HEK293 (cell line): ENCODE data around the gene ZSWIM6.

Source experiments
- CTCF ChIA-PET: fragments of 350-600 bp; formaldehyde crosslinking; extraction: SDS; loops from one replicate; lab custom pipeline; 2021; ENCODE audit warnings: antibody characterized with exemption; lab: Yijun Ruan, JAX
- POLR2A ChIA-PET: fragments of 300-600 bp; formaldehyde crosslinking; extraction: SDS; loops from one replicate; lab custom pipeline; 2020; ENCODE audit warnings: antibody characterized with exemption, inconsistent platforms; lab: Yijun Ruan, JAX
- H3K27ac ChIP-seq: fragments of 200-500 bp; sonication (Bioruptor generic); 2 replicates; pipeline ENCODE4 v1.5.1; 2014; ENCODE audit warnings: low read depth, low read length, control low read depth, inconsistent platforms; ENCODE audit errors: extremely low read depth
- H3K36me3 ChIP-seq, 2 experiments: fragments of 200-500 bp in 1 of 2; sonication (Bioruptor generic) in 1 of 2; 1 replicate in 1 of 2; 2 replicates in 1 of 2; pipeline ENCODE4 v1.5.1; 2014 to 2017; ENCODE audit warnings: inconsistent platforms in 2 of 2, low read length in 2 of 2; ENCODE audit not compliant: control insufficient read depth in 2 of 2, insufficient read depth in 1 of 2
- H3K4me1 ChIP-seq: fragments of 200-500 bp; sonication (Bioruptor generic); 2 replicates; pipeline ENCODE4 v1.5.1; 2014; ENCODE audit warnings: mild to moderate bottlenecking, low read length, inconsistent platforms; ENCODE audit not compliant: control insufficient read depth, insufficient read depth
- H3K4me3 ChIP-seq: 2 replicates; pipeline ENCODE4 v1.5.1; 2011; ENCODE audit warnings: low read depth, mild to moderate bottlenecking, control low read depth, low read length, moderate library complexity
- H3K9me3 ChIP-seq: fragments of 200-500 bp; sonication (Bioruptor generic); 2 replicates; pipeline ENCODE4 v1.5.1; 2014; ENCODE audit warnings: low read depth, low read length, inconsistent platforms; ENCODE audit not compliant: control insufficient read depth, insufficient read depth
- FEZF1 ChIP-seq: fragments of 450-650 bp; formaldehyde crosslinking; IDR thresholded peaks from 2 replicates; pipeline ENCODE4 v1.5.1; 2016; ENCODE audit warnings: missing biosample characterization, missing genetic modification characterization
- KLF7 ChIP-seq: fragments of 450-650 bp; formaldehyde crosslinking; IDR thresholded peaks from 2 replicates; pipeline ENCODE4 v1.5.1; 2016; ENCODE audit warnings: missing biosample characterization, missing genetic modification characterization, borderline replicate concordance
- OSR2 ChIP-seq: fragments of 450-650 bp; formaldehyde crosslinking; IDR thresholded peaks from 2 replicates; pipeline ENCODE4 v1.5.1; 2016; ENCODE audit warnings: missing biosample characterization, missing genetic modification characterization
- ZBTB44 ChIP-seq: fragments of 450-650 bp; IDR thresholded peaks from 2 replicates; pipeline ENCODE4 v1.5.1; 2018; ENCODE audit warnings: missing biosample characterization, mild to moderate bottlenecking, missing genetic modification characterization
- ZNF112 ChIP-seq: fragments of 450-650 bp; formaldehyde crosslinking; IDR thresholded peaks from 2 replicates; pipeline ENCODE4 v1.5.0; 2017; ENCODE audit warnings: missing biosample characterization, missing genetic modification characterization
- ZNF223 ChIP-seq: fragments of 450-650 bp; formaldehyde crosslinking; IDR thresholded peaks from 2 replicates; pipeline ENCODE4 v1.5.1; 2016; ENCODE audit warnings: missing biosample characterization, missing genetic modification characterization
- ZNF23 ChIP-seq: fragments of 450-650 bp; formaldehyde crosslinking; IDR thresholded peaks from 2 replicates; pipeline ENCODE4 v1.5.1; 2016; ENCODE audit warnings: missing biosample characterization, missing genetic modification characterization, borderline replicate concordance
- ZNF518A ChIP-seq: fragments of 450-650 bp; formaldehyde crosslinking; conservative IDR thresholded peaks from 2 replicates; pipeline ENCODE4 v1.5.1; 2016; ENCODE audit warnings: low read depth, missing biosample characterization, missing genetic modification characterization
- ZNF558 ChIP-seq: fragments of 450-650 bp; formaldehyde crosslinking; IDR thresholded peaks from 2 replicates; pipeline ENCODE4 v1.5.1; 2016; ENCODE audit warnings: missing biosample characterization, missing genetic modification characterization
- ZNF560 ChIP-seq: fragments of 450-650 bp; formaldehyde crosslinking; IDR thresholded peaks from 2 replicates; pipeline ENCODE4 v1.5.1; 2017; ENCODE audit warnings: missing biosample characterization, missing genetic modification characterization, borderline replicate concordance
- ZNF580 ChIP-seq: fragments of 450-650 bp; formaldehyde crosslinking; IDR thresholded peaks from 2 replicates; pipeline ENCODE4 v1.5.1; 2016; ENCODE audit warnings: missing biosample characterization, missing genetic modification characterization
- ZNF596 ChIP-seq: fragments of 450-650 bp; IDR thresholded peaks from 2 replicates; pipeline ENCODE4 v1.5.0; 2018; ENCODE audit warnings: missing biosample characterization, mild to moderate bottlenecking, missing genetic modification characterization, moderate library complexity
- ZNF600 ChIP-seq: fragments of 450-650 bp; formaldehyde crosslinking; IDR thresholded peaks from 2 replicates; pipeline ENCODE4 v1.5.1; 2016; ENCODE audit warnings: missing biosample characterization, missing genetic modification characterization
- ZNF626 ChIP-seq: fragments of 450-650 bp; sonication (Bioruptor Pico); formaldehyde crosslinking; IDR thresholded peaks from 2 replicates; pipeline ENCODE4 v1.5.1; 2018; ENCODE audit warnings: missing biosample characterization, missing genetic modification characterization, inconsistent platforms
- ZNF76 ChIP-seq: fragments of 450-650 bp; formaldehyde crosslinking; IDR thresholded peaks from 2 replicates; pipeline ENCODE4; 2016; ENCODE audit warnings: low read depth, missing biosample characterization, missing genetic modification characterization, borderline replicate concordance
- ZNF768 ChIP-seq: fragments of 450-650 bp; formaldehyde crosslinking; IDR thresholded peaks from 2 replicates; pipeline ENCODE4 v1.5.1; 2018; ENCODE audit warnings: missing biosample characterization, mild to moderate bottlenecking, missing genetic modification characterization

Gene ZSWIM6

GRCh38 chr5:61429906-61430305 is 97.8 kb downstream of the ZSWIM6 start:
- no peaks in the 10 kb centered on the region for H3K9me3 ChIP-seq
- ChIA-PET CTCF (interaction anchor here (0.6 kb wide), 1 partner anchor 37 kb away, joined by 3 read pairs; no protein-coding TSS in a partner anchor), POLR2A (no interaction called here)
- H3K27ac ChIP-seq = no peak overlapping the region
- no peak overlapping the region for H3K4me3 ChIP-seq
- H3K36me3 ChIP-seq = no peaks in the 10 kb centered on the region
- no peaks in the 10 kb centered on the region; the same call in 1 of the 2 replicates for H3K4me1 ChIP-seq
- TF ChIP-seq ZNF580 (tag by site-specific recombination) = no peak
- no peak for TF ChIP-seq ZNF768 (tag by site-specific recombination)
- no peak for TF ChIP-seq ZNF626
- TF ChIP-seq ZNF560 (tag by site-specific recombination) = no peak
- no peak for TF ChIP-seq ZNF112 (tag by site-specific recombination)
- TF ChIP-seq FEZF1 (tag by site-specific recombination) = no peak
- no peak for TF ChIP-seq ZNF558 (tag by site-specific recombination)
- no peak for TF ChIP-seq ZNF518A (tag by site-specific recombination)
- TF ChIP-seq ZNF76 = no peak
- no peak for TF ChIP-seq OSR2 (tag by site-specific recombination)
- TF ChIP-seq ZNF23 (tag by site-specific recombination) = no peak
- no peak for TF ChIP-seq ZNF596 (tag by site-specific recombination)

GRCh38 chr5:61431923-61432620 is 100.0 kb downstream of the ZSWIM6 start:
- no peaks in the 10 kb centered on the region for H3K9me3 ChIP-seq
- TF ChIP-seq KLF7 (tag by site-specific recombination) (no peak), ZNF223 (tag by site-specific recombination) (no peak), ZNF600 (0 out of 2 replicates have a peak, but pooled peaks have one; percentile 32), ZBTB44 (no peak)
- no peaks in the 10 kb centered on the region for H3K36me3 ChIP-seq
- CTCF ChIA-PET = no interaction called here
- no peak overlapping the region for H3K27ac ChIP-seq
- POLR2A ChIA-PET = no interaction called here
- H3K4me1 ChIP-seq = no peaks in the 10 kb centered on the region; the same call in 1 of the 2 replicates
- no peak overlapping the region for H3K4me3 ChIP-seq
